GM23248 (cell line): Measurements from ENCODE around the gene C6orf15. TPM values are rescaled to one million over a fixed set of nuclear protein-coding genes. Genes with fewer than 3 reads are reported as not detected.

Experiments used
- DNase-seq: peaks from one replicate; pipeline ENCODE4 v3.0.0-alpha.2; 2015
- H2AFZ ChIP-seq: fragments of 200-600 bp; sonication (generic); 2 replicates; pipeline ENCODE4 v1.6.1; 2016; ENCODE audit warnings: antibody characterized with exemption
- H3F3A ChIP-seq: fragments of 200-600 bp; sonication (generic); 2 replicates; pipeline ENCODE4 v1.6.1; 2016; ENCODE audit warnings: mild to moderate bottlenecking, antibody characterized with exemption, mixed run types; ENCODE audit not compliant: insufficient read depth
- H3K27ac ChIP-seq: fragments of 200-600 bp; sonication (generic); 2 replicates; pipeline ENCODE4 v1.5.1; 2016; ENCODE audit warnings: mild to moderate bottlenecking
- H3K27me3 ChIP-seq: fragments of 200-600 bp; sonication (generic); replicated peaks from 2 replicates; pipeline ENCODE4 v1.6.1; 2016; ENCODE audit warnings: mild to moderate bottlenecking; ENCODE audit not compliant: insufficient read depth
- H3K36me3 ChIP-seq: fragments of 200-600 bp; sonication (generic); 2 replicates; pipeline ENCODE4 v1.6.1; 2016; ENCODE audit warnings: low read depth, mild to moderate bottlenecking
- H3K4me1 ChIP-seq: fragments of 200-600 bp; sonication (generic); 2 replicates; pipeline ENCODE4 v1.6.1; 2016; ENCODE audit warnings: mild to moderate bottlenecking; ENCODE audit not compliant: insufficient read depth
- H3K4me2 ChIP-seq: fragments of 200-600 bp; sonication (generic); one replicate; pipeline ENCODE4 v1.6.1; 2016; ENCODE audit warnings: mild to moderate bottlenecking; ENCODE audit not compliant: unreplicated experiment
- H3K4me3 ChIP-seq: fragments of 200-600 bp; sonication (generic); 2 replicates; pipeline ENCODE4 v1.5.1; 2016; ENCODE audit warnings: mild to moderate bottlenecking
- H3K79me2 ChIP-seq: fragments of 200-600 bp; sonication (generic); 2 replicates; pipeline ENCODE4 v1.6.1; 2016; ENCODE audit warnings: mild to moderate bottlenecking; ENCODE audit not compliant: insufficient read depth
- H3K9ac ChIP-seq: fragments of 200-600 bp; sonication (generic); 2 replicates; pipeline ENCODE4 v1.6.1; 2016; ENCODE audit warnings: mild to moderate bottlenecking
- H3K9me2 ChIP-seq: fragments of 200-600 bp; sonication (generic); 2 replicates; pipeline ENCODE4 v1.6.1; 2016; ENCODE audit warnings: mixed run types, mild to moderate bottlenecking, moderate library complexity; ENCODE audit not compliant: insufficient read depth
- H3K9me3 ChIP-seq: fragments of 200-600 bp; sonication (generic); one replicate; pipeline ENCODE4 v1.6.1; 2017; ENCODE audit warnings: low read depth
- H4K20me1 ChIP-seq: fragments of 200-600 bp; sonication (generic); 2 replicates; pipeline ENCODE4 v1.6.0; 2016; ENCODE audit not compliant: insufficient read depth
- EZH2 ChIP-seq: fragments of 200-600 bp; sonication (generic); IDR thresholded peaks from 2 replicates; pipeline ENCODE4 v1.6.1; 2018; ENCODE audit warnings: antibody characterized with exemption, mild to moderate bottlenecking; ENCODE audit not compliant: insufficient read depth, poor library complexity, severe bottlenecking
- EZH2phosphoT487 ChIP-seq: fragments of 200-600 bp; sonication (generic); IDR thresholded peaks from 2 replicates; pipeline ENCODE4 v1.6.1; 2018; ENCODE audit warnings: antibody characterized with exemption, moderate library complexity, mild to moderate bottlenecking, low read depth; ENCODE audit not compliant: insufficient read depth
- WGBS, 2 experiments: methylation state at CpG; one replicate each; pipeline ENCODE4 v1.1.6; 2015 to 2017; ENCODE audit warnings: low lambda C conversion rate in 2 of 2, low coverage in 1 of 2; ENCODE audit errors: missing lambda C conversion rate in 2 of 2; 5-methylcytosine and 5-hydroxymethylcytosine counted together
- in situ Hi-C: fragments of 300-500 bp; cut with MboI; formaldehyde crosslinking; loops from 2 replicates; pipeline ENCODE4 v1.15.0; 2020
- polyA plus RNA-seq: library from polyadenylated mRNA; unstranded; fragments of >200 nt; fragmentation: Nextera tagmentation; extraction: Ambion mirVana; gene quantifications from 2 replicates; pipeline ENCODE4 v1.2.1, GENCODE V29; 2016
- total RNA-seq: library from RNA; depleted of rRNA; stranded (reverse); fragments of >200 nt; shearing (Covaris generic); gene quantifications from 2 replicates; pipeline ENCODE4 v1.2.3, GENCODE V29; 2014

The C6orf15 gene
- total and polyA plus RNA-seq, 2 experiments from 2014 or later, result not detected

- in situ Hi-C loops, result no loop called here
- Histone ChIP-seq H3K4me3 (no peak overlapping the region), H3K4me1 (peaks cover 38% of the 10 kb centered on the region), H3K36me3 (no peaks in the 10 kb centered on the region), H3F3A (peaks cover 23% of the 10 kb centered on the region), H3K79me2 (no peaks in the 10 kb centered on the region), H3K9me3 (no peaks in the 10 kb centered on the region), H3K9me2 (no peaks in the 10 kb centered on the region), H3K9ac (peak overlapping the region; percentile 27; the same call in 1 of the 2 replicates), H3K27ac (peak overlapping the region; percentile 51), H4K20me1 (no peaks in the 10 kb centered on the region), H2AFZ (no peak overlapping the region), H3K4me2 (peak overlapping the region; percentile 35), H3K27me3 (no peaks in the 10 kb centered on the region)
- peak; percentile 98 for DNase-seq
- TF ChIP-seq EZH2phosphoT487 (no peak), EZH2 (no peak)
- 51 to 55% methylated on average over 12 of the region's 12 CpGs for WGBS, 2 experiments
These were observed 13.4 kb upstream of the C6orf15 start for GRCh38 chr6:31125586-31126363.

GRCh38 chr6:31125162-31125561 lies 12.8 kb upstream of the C6orf15 start:
- Histone ChIP-seq H3K27me3 (no peaks in the 10 kb centered on the region), H2AFZ (no peak overlapping the region), H3K4me1 (peaks cover 38% of the 10 kb centered on the region), H3K36me3 (no peaks in the 10 kb centered on the region), H3K9me3 (no peaks in the 10 kb centered on the region), H3K9ac (no peak overlapping the region), H3F3A (peaks cover 23% of the 10 kb centered on the region), H3K27ac (peak overlapping the region; percentile 38), H3K79me2 (no peaks in the 10 kb centered on the region), H3K9me2 (no peaks in the 10 kb centered on the region), H4K20me1 (no peaks in the 10 kb centered on the region), H3K4me2 (no peak overlapping the region), H3K4me3 (no peak overlapping the region)
- in situ Hi-C loops, result no loop called here
- TF ChIP-seq EZH2, result no peak
- WGBS, 2 experiments, result 65 to 69% methylated on average over 8 of the region's 8 CpGs
- peak; percentile 66 for DNase-seq

DNA sequence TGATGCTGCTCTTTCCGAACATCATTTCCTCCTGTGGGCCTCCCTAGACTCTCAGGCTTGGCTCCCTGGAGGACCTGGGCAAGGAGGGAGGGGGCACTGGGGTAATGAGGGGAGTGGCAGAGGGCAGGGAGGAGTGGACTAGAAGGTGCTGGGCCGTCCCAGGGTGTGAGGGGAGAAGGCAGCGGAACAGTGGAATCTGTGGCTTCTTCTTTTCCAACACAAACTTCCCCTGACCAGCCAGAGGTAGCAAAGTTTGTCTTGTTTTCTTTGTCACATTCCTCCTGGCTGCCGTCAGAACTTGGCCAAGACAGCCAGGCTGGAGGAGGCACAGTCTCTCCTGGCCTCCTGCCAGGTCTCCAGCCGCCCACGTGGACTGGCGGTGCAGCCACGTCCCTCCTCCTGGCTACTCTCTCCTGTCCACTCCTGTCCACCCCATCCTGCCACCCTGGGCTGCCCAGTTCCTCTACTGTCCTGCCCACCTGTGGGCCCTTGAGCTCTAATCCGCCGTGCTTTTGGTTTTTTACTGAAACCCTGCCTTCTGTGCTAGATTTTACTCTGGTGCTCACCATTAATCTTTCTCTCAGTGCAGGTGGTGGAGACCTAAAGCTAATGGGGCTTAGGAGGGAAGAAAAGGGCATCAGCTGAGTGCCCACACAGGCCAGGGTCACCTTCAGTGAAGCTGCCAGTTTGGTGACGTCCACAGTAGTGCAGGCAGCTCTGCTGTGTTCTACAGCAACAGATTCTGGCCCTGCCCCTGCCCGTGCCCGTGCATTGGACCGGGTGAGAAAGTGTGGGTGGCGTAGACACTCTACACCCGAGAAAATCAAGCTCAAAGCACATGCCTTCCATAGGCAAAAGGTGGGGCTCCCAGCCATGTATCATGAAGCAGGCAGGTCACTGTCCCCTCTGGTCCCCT lies 10.7 kb upstream of the C6orf15 start:
- no peaks in the 10 kb centered on the region for H3K79me2 ChIP-seq
- no peaks in the 10 kb centered on the region for H3K9me2 ChIP-seq
- peak overlapping the region; percentile 51 for H3K9ac ChIP-seq
- TF ChIP-seq EZH2 (no peak), EZH2phosphoT487 (no peak)
- no peaks in the 10 kb centered on the region for H3K27me3 ChIP-seq
- in situ Hi-C loops, result no loop called here
- H3K4me3 ChIP-seq, result no peak overlapping the region
- no peak overlapping the region for H2AFZ ChIP-seq
- H3K36me3 ChIP-seq, result no peaks in the 10 kb centered on the region
- no peaks in the 10 kb centered on the region for H3K9me3 ChIP-seq
- no peaks in the 10 kb centered on the region for H4K20me1 ChIP-seq
- peak; percentile 96 for DNase-seq
- 42 to 43% methylated on average over 16 of the region's 16 CpGs for WGBS, 2 experiments
- H3K4me1 ChIP-seq, result peaks cover 38% of the 10 kb centered on the region
- peak overlapping the region; percentile 67 for H3K27ac ChIP-seq
- peaks cover 23% of the 10 kb centered on the region for H3F3A ChIP-seq
- peak overlapping the region; percentile 47 for H3K4me2 ChIP-seq

GRCh38 chr6:31121131-31121790 lies 8.9 kb upstream of the C6orf15 start:
- Histone ChIP-seq H3K36me3 (no peaks in the 10 kb centered on the region), H3K79me2 (no peaks in the 10 kb centered on the region), H3K9me2 (no peaks in the 10 kb centered on the region), H3K9me3 (no peaks in the 10 kb centered on the region), H3K4me3 (no peak overlapping the region), H3F3A (peaks cover 18% of the 10 kb centered on the region), H3K27me3 (no peaks in the 10 kb centered on the region), H3K4me1 (peaks cover 30% of the 10 kb centered on the region), H3K9ac (no peak overlapping the region), H2AFZ (no peak overlapping the region), H3K27ac (no peak overlapping the region), H3K4me2 (no peak overlapping the region), H4K20me1 (no peaks in the 10 kb centered on the region)
- TF ChIP-seq EZH2phosphoT487, result no peak
- no peak for TF ChIP-seq EZH2
- in situ Hi-C loops, result no loop called here
- no peak for DNase-seq
- WGBS, 2 experiments, result 82 to 85% methylated on average over 9 to 12 of the region's 12 CpGs
